Activated CD8-positive, alpha-beta T cell treated with anti-CD3 and anti-CD28 coated beads for 36 hours (primary cell): ENCODE data around the gene TAP2. TPM values are rescaled to one million over a fixed set of nuclear protein-coding genes. Genes with fewer than 3 reads are reported as not detected.

Source experiments
- ATAC-seq: fragments of 200-7000 bp; cut with Tn5 transposase; one replicate; pipeline ENCODE4 v1.10.0; 2021; ENCODE audit warnings: mild to moderate bottlenecking, moderate library complexity
- CTCF ChIA-PET: fragments of 350-600 bp; sonication (Branson Sonifier 250); formaldehyde crosslinking; loops from one replicate; lab custom pipeline; 2021; ENCODE audit warnings: antibody characterized with exemption; lab: Charles Lee
- POLR2A ChIA-PET: fragments of 350-600 bp; sonication (Branson Sonifier 250); formaldehyde crosslinking; loops from one replicate; lab custom pipeline; 2021; ENCODE audit warnings: antibody characterized with exemption; lab: Charles Lee
- DNase-seq: peaks from one replicate; pipeline ENCODE4 v3.0.0-alpha.2; 2020
- H3K27ac Mint-ChIP-seq: one replicate; pipeline ENCODE4 v1.8.0; 2021; ENCODE audit warnings: mild to moderate bottlenecking, mixed read lengths
- H3K27me3 Mint-ChIP-seq: one replicate; pipeline ENCODE4 v1.8.0; 2021; ENCODE audit warnings: mixed read lengths
- H3K36me3 Mint-ChIP-seq: one replicate; pipeline ENCODE4 v1.8.0; 2021; ENCODE audit warnings: low read depth, mixed read lengths
- H3K4me1 Mint-ChIP-seq: one replicate; pipeline ENCODE4 v1.8.0; 2021; ENCODE audit warnings: low read depth, mixed read lengths
- H3K4me3 Mint-ChIP-seq: one replicate; pipeline ENCODE4 v1.8.0; 2021; ENCODE audit warnings: mild to moderate bottlenecking, moderate library complexity, mixed read lengths
- H3K9me3 Mint-ChIP-seq: one replicate; pipeline ENCODE4 v1.8.0; 2021; ENCODE audit warnings: mixed read lengths
- intact Hi-C: fragments of 100-400 bp; cut with micrococcal nuclease; formaldehyde crosslinking; loops from one replicate; pipeline ENCODE4 v1.10.0; 2022
- total RNA-seq, 2 experiments: library from RNA; stranded (reverse); gene quantifications; one replicate each; pipeline ENCODE4 v1.2.3, GENCODE V29; 2021
- TF ChIP-seq, protein P1 (sequence below): fragments of 200-600 bp; IDR thresholded peaks from one replicate; pipeline ENCODE4 v1.8.0; 2022; ENCODE audit warnings: antibody characterized with exemption, mild to moderate bottlenecking

Gene TAP2
- total RNA-seq, 2 experiments from 2014 or later, result 110 to 113 TPM

DNA sequence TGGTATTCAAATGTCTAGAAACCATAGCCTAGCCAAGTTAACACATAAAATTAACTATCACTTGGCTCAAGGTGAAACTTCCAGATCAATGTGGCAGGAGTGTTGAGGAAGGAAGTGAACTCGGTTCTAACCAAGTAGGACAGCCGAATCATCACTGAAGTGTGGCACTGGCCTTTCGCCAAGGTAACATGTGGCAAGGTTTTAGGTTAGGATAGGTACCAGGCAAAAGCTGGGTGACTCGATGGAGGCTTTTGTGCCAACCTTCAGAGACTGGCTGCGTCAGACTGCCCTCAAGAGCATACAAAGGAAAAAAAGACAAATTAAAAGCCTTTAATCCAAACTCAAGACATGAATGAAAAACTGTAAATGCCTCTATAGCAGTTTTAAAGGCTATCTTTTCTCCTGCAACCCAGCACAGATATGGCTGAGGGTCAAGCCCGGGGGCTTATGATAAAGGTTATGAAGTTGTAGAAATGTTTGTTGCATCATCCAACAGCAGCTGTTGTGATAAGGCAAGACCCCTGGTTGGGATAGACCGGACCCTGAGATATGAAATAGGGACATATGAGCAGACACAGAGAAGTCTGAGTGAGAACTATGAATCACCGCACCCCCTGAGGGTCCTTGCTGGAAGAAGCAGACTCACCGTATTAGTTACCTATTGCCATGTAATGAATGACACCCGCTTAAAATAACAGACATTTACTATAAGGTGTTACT lies 27.3 kb upstream of the TAP2 start:
- Mint-ChIP-seq H3K36me3 (peaks cover 8% of the 10 kb centered on the region), H3K4me1 (peaks cover 36% of the 10 kb centered on the region), H3K4me3 (no peak overlapping the region), H3K27me3 (no peaks in the 10 kb centered on the region), H3K9me3 (no peaks in the 10 kb centered on the region), H3K27ac (peak overlapping the region; percentile 84)
- TF ChIP-seq, protein P1, sequence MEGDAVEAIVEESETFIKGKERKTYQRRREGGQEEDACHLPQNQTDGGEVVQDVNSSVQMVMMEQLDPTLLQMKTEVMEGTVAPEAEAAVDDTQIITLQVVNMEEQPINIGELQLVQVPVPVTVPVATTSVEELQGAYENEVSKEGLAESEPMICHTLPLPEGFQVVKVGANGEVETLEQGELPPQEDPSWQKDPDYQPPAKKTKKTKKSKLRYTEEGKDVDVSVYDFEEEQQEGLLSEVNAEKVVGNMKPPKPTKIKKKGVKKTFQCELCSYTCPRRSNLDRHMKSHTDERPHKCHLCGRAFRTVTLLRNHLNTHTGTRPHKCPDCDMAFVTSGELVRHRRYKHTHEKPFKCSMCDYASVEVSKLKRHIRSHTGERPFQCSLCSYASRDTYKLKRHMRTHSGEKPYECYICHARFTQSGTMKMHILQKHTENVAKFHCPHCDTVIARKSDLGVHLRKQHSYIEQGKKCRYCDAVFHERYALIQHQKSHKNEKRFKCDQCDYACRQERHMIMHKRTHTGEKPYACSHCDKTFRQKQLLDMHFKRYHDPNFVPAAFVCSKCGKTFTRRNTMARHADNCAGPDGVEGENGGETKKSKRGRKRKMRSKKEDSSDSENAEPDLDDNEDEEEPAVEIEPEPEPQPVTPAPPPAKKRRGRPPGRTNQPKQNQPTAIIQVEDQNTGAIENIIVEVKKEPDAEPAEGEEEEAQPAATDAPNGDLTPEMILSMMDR, result no peak
- intact Hi-C loops, result loop anchor here (2.0 to 5.0 kb wide), 2 partner anchors 13 to 39 kb away; partner anchors contain the start of gene TAP1
- DNase-seq, result no peak
- no peak for ATAC-seq
- ChIA-PET CTCF (interaction anchor here (0.8 to 4.1 kb wide), 5 partner anchors 8 to 88 kb away, joined by 3 to 45 read pairs (median 23); partner anchors contain the start of genes HLA-DMA, PSMB8, PSMB9 and TAP1), POLR2A (interaction anchor here (1.6 to 5.9 kb wide), 5 partner anchors 8 to 27 kb away, joined by 5 to 79 read pairs (median 18); partner anchors contain the start of genes PSMB8, PSMB9, TAP1 and TAP2)

DNA sequence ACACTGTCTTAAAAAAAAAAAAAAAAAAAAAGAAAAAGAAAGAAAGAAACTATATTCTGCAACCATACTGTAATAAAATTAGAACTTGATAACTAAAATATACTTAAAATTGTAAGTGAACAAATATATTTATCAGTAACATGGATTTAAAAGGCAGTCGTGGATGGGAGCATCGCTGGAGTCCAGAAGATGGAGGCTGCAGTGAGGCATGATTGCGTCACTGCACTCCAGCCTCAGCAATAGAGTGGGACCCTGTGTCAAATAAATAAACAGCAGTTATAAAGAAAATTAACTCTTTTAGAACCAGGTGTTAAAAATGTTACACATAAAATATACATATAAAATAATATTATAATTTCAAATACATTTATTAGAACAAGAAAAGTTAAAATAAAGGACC lies 24.2 kb upstream of the TAP2 start:
- H3K4me1 Mint-ChIP-seq, result peaks cover 56% of the 10 kb centered on the region
- CTCF ChIA-PET, result interaction anchor here (3.8 to 12.3 kb wide), 2 partner anchors 8 to 21 kb away, joined by 23 to 400 read pairs; partner anchors contain the start of genes PSMB8, PSMB9, TAP1 and TAP2
- POLR2A ChIA-PET, result interaction anchor here (1.4 to 3.9 kb wide), 3 partner anchors 8 to 24 kb away, joined by 4 to 18 read pairs (median 13); partner anchors contain the start of genes PSMB8, PSMB9, TAP1 and TAP2
- H3K27me3 Mint-ChIP-seq, result no peaks in the 10 kb centered on the region
- intact Hi-C loops, result no loop called here
- H3K4me3 Mint-ChIP-seq, result no peak overlapping the region
- peaks cover 34% of the 10 kb centered on the region for H3K36me3 Mint-ChIP-seq
- H3K27ac Mint-ChIP-seq, result no peak overlapping the region
- TF ChIP-seq, protein P1, result no peak
- DNase-seq (no peak), ATAC-seq (no peak)
- H3K9me3 Mint-ChIP-seq, result no peaks in the 10 kb centered on the region

DNA sequence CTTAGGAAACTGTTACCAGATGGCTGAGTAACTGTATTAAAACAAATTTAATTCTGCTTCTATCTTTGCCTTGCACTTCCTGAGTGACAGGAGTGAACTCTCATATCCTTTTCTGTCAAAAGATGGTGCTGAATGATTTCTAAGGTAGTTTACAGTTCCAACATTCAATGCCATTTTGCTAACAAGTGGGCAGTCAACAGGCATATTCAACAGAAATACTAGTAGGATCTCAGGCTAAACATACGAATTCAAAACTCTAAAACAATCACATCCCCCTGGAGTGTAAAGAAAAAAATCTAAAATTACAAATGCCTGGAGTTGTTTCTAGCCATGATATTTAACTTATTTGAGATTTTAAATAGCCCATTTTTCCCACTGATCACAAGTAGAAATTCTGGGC lies 22.1 kb upstream of the TAP2 start:
- H3K9me3 Mint-ChIP-seq, result no peaks in the 10 kb centered on the region
- no peak for DNase-seq
- intact Hi-C loops, result no loop called here
- ChIA-PET CTCF (interaction anchor here (1.0 to 12.3 kb wide), 4 partner anchors 7 to 124 kb away, joined by 3 to 400 read pairs (median 18); partner anchors contain the start of genes HLA-DMA, PSMB8 and TAP2), POLR2A (interaction anchor here (1.2 to 8.1 kb wide), 5 partner anchors 19 to 111 kb away, joined by 4 to 458 read pairs (median 13); partner anchors contain the start of genes BRD2, PSMB8 and TAP2)
- peak overlapping the region; percentile 83 for H3K27ac Mint-ChIP-seq
- H3K4me3 Mint-ChIP-seq, result no peak overlapping the region
- H3K36me3 Mint-ChIP-seq, result peaks cover 49% of the 10 kb centered on the region
- H3K27me3 Mint-ChIP-seq, result no peaks in the 10 kb centered on the region
- peaks cover 51% of the 10 kb centered on the region for H3K4me1 Mint-ChIP-seq
- no peak for ATAC-seq
- TF ChIP-seq, protein P1, result no peak

DNA sequence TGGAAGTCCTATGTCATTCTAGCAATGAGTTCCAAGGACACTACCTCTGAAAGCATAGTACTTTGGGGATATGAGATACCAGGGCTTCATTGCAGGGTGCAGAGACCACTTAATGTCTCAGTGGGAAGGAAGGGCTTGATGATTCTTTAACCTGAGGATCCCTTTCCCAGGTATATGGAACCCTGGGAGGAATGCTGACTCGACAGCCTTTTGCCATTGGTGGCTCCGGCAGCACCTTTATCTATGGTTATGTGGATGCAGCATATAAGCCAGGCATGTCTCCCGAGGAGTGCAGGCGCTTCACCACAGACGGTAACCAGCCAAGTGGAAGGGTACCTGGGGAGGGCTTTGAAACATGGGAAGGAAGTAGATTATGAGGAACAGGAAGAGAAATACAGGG lies 19.7 kb upstream of the TAP2 start:
- POLR2A ChIA-PET, result interaction anchor here (1.0 to 8.1 kb wide), 8 partner anchors 9 to 113 kb away, joined by 3 to 458 read pairs (median 6); partner anchors contain the start of genes BRD2, PSMB8 and TAP2
- no peaks in the 10 kb centered on the region for H3K9me3 Mint-ChIP-seq
- ATAC-seq (no peak), DNase-seq (no peak)
- peaks cover 62% of the 10 kb centered on the region for H3K36me3 Mint-ChIP-seq
- H3K4me1 Mint-ChIP-seq, result peaks cover 50% of the 10 kb centered on the region
- intact Hi-C loops, result no loop called here
- H3K4me3 Mint-ChIP-seq, result peak overlapping the region; percentile 94
- CTCF ChIA-PET, result interaction anchor here (0.8 to 12.3 kb wide), 10 partner anchors 8 to 127 kb away, joined by 3 to 400 read pairs (median 5); partner anchors contain the start of genes PSMB8 and TAP2
- TF ChIP-seq, protein P1, result no peak
- peak overlapping the region; percentile 63 for H3K27ac Mint-ChIP-seq
- no peaks in the 10 kb centered on the region for H3K27me3 Mint-ChIP-seq
